Brain microvascular endothelial cell (primary cell): ENCODE results near the gene PTPRD.

Experiments used
- DNase-seq: peaks from one replicate; pipeline ENCODE4 v3.0.0-alpha.2; 2020
- H3K27ac ChIP-seq: fragments of 250-450 bp; sonication (Bioruptor Pico); 2 replicates; pipeline ENCODE4 v1.5.1; 2020; ENCODE audit warnings: mild to moderate bottlenecking, moderate library complexity
- H3K27me3 ChIP-seq: fragments of 250-450 bp; sonication (Bioruptor Pico); replicated peaks from 2 replicates; pipeline ENCODE4 v1.5.1; 2020; ENCODE audit warnings: mild to moderate bottlenecking
- H3K36me3 ChIP-seq: fragments of 250-450 bp; sonication (Bioruptor Pico); replicated peaks from 2 replicates; pipeline ENCODE4 v1.5.1; 2020; ENCODE audit warnings: mild to moderate bottlenecking
- H3K4me3 ChIP-seq: 2 replicates; pipeline ENCODE4 v1.5.1; 2011; ENCODE audit warnings: low read depth, mild to moderate bottlenecking, control low read depth, low read length, moderate library complexity
- in situ Hi-C: cut with HindIII; loops from 2 replicates; pipeline ENCODE4 v1.10.0; 2017; ENCODE audit warnings: low sequenced_read_pairs, low pct_ligation_motif_present
- TF ChIP-seq, protein P1 (sequence below): IDR thresholded peaks from 2 replicates; pipeline ENCODE4 v1.5.1; 2011; ENCODE audit warnings: low read depth, mild to moderate bottlenecking, moderate library complexity, low read length, control low read depth, inconsistent platforms; ENCODE audit errors: missing control alignments

The PTPRD gene

DNA sequence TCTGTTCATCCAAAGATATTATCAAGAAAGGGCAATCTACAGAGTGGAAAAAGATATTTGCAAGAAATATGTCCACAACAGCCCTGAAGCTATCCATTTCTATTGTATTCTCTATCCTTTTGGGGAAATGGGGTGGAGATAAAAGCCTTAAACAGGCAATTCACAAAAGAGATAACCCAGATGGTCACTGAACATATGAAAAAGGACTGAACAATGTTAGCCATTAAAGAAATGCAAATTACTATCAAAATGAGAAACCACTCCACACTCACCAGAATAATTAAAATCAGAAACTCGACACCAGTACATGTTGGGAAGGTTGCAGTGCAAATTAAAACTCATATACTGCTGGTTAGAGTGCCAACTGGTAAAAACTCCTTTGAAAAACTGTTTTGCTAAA is 1858.1 kb downstream of the PTPRD start:
- no peaks in the 10 kb centered on the region for H3K36me3 ChIP-seq
- H3K27ac ChIP-seq: no peak overlapping the region
- in situ Hi-C loops: no loop called here
- DNase-seq: no peak
- no peaks in the 10 kb centered on the region for H3K27me3 ChIP-seq
- TF ChIP-seq, protein P1, sequence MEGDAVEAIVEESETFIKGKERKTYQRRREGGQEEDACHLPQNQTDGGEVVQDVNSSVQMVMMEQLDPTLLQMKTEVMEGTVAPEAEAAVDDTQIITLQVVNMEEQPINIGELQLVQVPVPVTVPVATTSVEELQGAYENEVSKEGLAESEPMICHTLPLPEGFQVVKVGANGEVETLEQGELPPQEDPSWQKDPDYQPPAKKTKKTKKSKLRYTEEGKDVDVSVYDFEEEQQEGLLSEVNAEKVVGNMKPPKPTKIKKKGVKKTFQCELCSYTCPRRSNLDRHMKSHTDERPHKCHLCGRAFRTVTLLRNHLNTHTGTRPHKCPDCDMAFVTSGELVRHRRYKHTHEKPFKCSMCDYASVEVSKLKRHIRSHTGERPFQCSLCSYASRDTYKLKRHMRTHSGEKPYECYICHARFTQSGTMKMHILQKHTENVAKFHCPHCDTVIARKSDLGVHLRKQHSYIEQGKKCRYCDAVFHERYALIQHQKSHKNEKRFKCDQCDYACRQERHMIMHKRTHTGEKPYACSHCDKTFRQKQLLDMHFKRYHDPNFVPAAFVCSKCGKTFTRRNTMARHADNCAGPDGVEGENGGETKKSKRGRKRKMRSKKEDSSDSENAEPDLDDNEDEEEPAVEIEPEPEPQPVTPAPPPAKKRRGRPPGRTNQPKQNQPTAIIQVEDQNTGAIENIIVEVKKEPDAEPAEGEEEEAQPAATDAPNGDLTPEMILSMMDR: no peak
- no peak overlapping the region for H3K4me3 ChIP-seq

DNA sequence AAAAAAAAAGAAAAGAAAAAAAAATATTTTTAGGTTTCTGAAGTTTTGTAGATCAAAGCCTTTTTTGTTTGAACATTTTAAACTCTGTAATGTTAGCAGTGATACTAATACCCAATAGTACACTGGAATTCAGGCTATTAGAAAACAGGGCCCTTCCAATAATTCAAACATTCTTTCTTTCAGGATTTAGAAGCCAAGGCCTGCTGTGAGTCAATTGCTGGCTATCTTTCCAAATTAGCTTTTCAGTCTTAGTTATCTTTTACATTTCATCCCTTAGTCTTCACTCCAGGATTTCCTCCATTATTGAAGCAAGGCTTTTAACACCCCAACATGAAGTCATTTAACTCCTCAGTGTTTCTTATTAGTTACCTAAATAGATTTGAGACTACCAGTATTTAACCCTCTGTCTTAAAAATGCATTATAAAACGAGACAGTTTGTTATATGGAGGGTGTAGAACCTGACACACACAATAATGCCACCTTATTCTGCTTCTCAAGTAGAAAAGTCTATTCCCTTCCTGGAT is 1861.3 kb downstream of the PTPRD start:
- TF ChIP-seq, protein P1: no peak
- H3K27me3 ChIP-seq: no peaks in the 10 kb centered on the region
- DNase-seq: no peak
- no peak overlapping the region for H3K4me3 ChIP-seq
- no peaks in the 10 kb centered on the region for H3K36me3 ChIP-seq
- no peak overlapping the region for H3K27ac ChIP-seq
- in situ Hi-C loops: no loop called here

DNA sequence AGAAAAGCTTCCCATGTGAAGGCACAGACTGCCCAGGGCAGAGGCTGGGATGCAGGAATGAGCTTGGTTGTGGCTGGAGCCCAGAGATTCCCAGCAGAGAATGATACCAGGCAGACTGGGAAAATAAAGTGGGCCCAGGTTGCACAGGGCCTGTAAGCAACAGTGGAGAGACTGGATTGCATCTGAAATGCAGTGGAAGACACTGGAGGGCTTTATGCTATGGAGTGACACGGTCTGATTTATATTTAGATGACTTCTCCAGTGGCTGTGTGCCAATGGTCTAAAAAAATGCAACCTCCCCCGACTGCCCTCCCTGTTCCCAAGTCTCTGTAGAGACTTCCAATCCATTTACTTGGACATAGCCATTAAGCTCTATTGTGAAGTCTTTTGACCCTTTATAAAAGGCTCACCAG is 1862.2 kb downstream of the PTPRD start:
- Histone ChIP-seq H3K36me3 (no peaks in the 10 kb centered on the region), H3K4me3 (no peak overlapping the region), H3K27ac (no peak overlapping the region), H3K27me3 (no peaks in the 10 kb centered on the region)
- TF ChIP-seq, protein P1: no peak
- in situ Hi-C loops: no loop called here
- no peak for DNase-seq

DNA sequence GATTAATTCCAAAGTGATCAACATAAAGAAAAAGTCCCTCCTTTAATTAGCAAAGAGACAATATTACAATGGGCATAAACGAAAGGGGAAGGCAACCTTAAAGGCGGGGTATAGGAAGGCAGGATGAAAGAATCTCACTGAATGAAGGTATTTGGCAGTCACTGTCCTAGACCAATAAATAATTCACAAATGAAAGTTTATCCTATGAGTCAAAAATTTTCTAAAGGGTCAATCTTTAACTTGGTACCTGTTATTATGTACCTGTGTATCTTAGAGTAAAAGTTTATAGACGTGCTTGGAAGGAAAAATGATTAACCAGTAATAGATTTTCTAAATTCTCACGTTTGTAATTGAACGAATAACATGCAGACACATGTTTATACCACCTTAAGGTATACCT is 1867.5 kb downstream of the PTPRD start:
- in situ Hi-C loops: no loop called here
- H3K27ac ChIP-seq: no peak overlapping the region
- no peak for DNase-seq
- no peaks in the 10 kb centered on the region for H3K36me3 ChIP-seq
- no peaks in the 10 kb centered on the region for H3K27me3 ChIP-seq
- TF ChIP-seq, protein P1: no peak
- H3K4me3 ChIP-seq: no peak overlapping the region

DNA sequence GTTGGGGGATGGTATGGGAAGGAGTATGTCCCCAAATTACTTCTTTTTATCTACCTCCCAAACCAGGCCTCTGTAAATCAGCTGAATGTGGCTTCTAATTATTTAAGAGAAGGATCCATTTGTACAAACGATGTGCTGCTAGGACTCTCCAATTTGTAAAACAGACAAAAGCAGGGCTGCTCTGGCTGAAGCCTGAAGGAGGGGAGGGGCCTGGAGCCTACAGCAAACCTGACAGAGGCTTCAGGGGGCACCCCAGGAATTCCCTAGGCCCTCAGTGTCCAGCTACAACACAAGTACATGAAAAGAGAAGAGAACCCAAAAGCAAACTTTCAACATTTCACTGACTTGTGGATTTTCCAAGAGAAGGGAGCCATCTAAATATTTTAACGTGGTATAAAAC is 1873.9 kb downstream of the PTPRD start:
- H3K36me3 ChIP-seq: no peaks in the 10 kb centered on the region
- H3K4me3 ChIP-seq: no peak overlapping the region
- TF ChIP-seq, protein P1: no peak
- in situ Hi-C loops: no loop called here
- no peaks in the 10 kb centered on the region for H3K27me3 ChIP-seq
- DNase-seq: no peak
- no peak overlapping the region for H3K27ac ChIP-seq

DNA sequence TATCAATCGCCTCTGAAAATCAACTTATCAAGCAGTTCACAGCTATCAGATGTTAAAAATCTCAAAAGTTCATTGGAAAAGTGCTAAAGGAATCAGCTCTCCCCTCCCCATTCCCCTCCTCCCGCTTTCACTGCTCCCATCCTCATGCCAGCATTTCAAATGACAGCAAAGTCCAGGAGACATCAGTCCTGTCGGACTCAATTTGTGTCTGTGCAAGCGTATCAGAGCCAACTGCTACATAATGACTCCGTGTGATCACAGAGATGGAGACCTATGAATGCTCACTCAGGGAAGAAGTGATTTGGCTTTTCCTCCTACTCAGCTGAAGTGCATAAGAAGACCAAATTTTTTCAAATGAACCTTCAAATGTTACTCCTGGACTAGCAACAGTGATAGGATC is 1876.0 kb downstream of the PTPRD start:
- in situ Hi-C loops: no loop called here
- TF ChIP-seq, protein P1: no peak
- no peaks in the 10 kb centered on the region for H3K27me3 ChIP-seq

More for the DNA sequence above, 1876.0 kb downstream of the PTPRD start:
- no peak for DNase-seq
- H3K27ac ChIP-seq: no peak overlapping the region
- no peak overlapping the region for H3K4me3 ChIP-seq
- H3K36me3 ChIP-seq: no peaks in the 10 kb centered on the region
